Dendritic cell treated with granulocyte-macrophage colony-stimulating factor and Interleukin-4, amounts not matched to agents 40 ng/mL and 50 ng/mL, for 4 days (primary cell): Measurements from ENCODE around the gene IMMP2L.
"Not testable (repeated sequence)": the region's sequence is repeated elsewhere in the genome, so short reads cannot be mapped to it uniquely, and the experiment has no call there.

ENCODE experiments used
- H3K27ac Mint-ChIP-seq: one replicate; pipeline ENCODE4 v1.8.0; 2022; ENCODE audit warnings: mild to moderate bottlenecking, mixed read lengths
- H3K27me3 Mint-ChIP-seq: one replicate; pipeline ENCODE4 v1.8.0; 2022; ENCODE audit warnings: mild to moderate bottlenecking, mixed read lengths
- H3K36me3 Mint-ChIP-seq: one replicate; pipeline ENCODE4 v1.8.0; 2022; ENCODE audit warnings: low read depth, mixed read lengths
- H3K4me1 Mint-ChIP-seq: one replicate; pipeline ENCODE4 v1.8.0; 2022; ENCODE audit warnings: low read depth, mixed read lengths
- H3K4me3 Mint-ChIP-seq: one replicate; pipeline ENCODE4 v1.8.0; 2022; ENCODE audit warnings: mild to moderate bottlenecking, moderate library complexity, mixed read lengths
- H3K9me3 Mint-ChIP-seq: one replicate; pipeline ENCODE4 v1.8.0; 2022; ENCODE audit warnings: mixed read lengths
- intact Hi-C: fragments of 100-400 bp; cut with micrococcal nuclease; formaldehyde crosslinking; loops from one replicate; pipeline ENCODE4 v1.15.0; 2022

IMMP2L gene

GRCh38 chr7:111329367-111330234 lies 232.7 kb downstream of the IMMP2L start:
- H3K36me3 Mint-ChIP-seq = no peaks in the 10 kb centered on the region
- intact Hi-C loops = loop anchor here (10.0 kb wide), 1 partner anchor 405 kb away; no protein-coding TSS in a partner anchor
- peaks cover 13% of the 10 kb centered on the region for H3K4me1 Mint-ChIP-seq
- no peak overlapping the region for H3K4me3 Mint-ChIP-seq
- H3K9me3 Mint-ChIP-seq = no peaks in the 10 kb centered on the region
- peak overlapping the region; percentile 3 for H3K27ac Mint-ChIP-seq
- no peaks in the 10 kb centered on the region for H3K27me3 Mint-ChIP-seq

- no peak overlapping the region for H3K4me3 Mint-ChIP-seq
- no peaks in the 10 kb centered on the region for H3K9me3 Mint-ChIP-seq
- H3K4me1 Mint-ChIP-seq = peaks cover 22% of the 10 kb centered on the region
- H3K36me3 Mint-ChIP-seq = no peaks in the 10 kb centered on the region
- H3K27me3 Mint-ChIP-seq = no peaks in the 10 kb centered on the region
- no peak overlapping the region for H3K27ac Mint-ChIP-seq
- intact Hi-C loops = loop anchor here (10.0 kb wide), 1 partner anchor 406 kb away; no protein-coding TSS in a partner anchor
These were observed 233.8 kb downstream of the IMMP2L start for GRCh38 chr7:111328487-111328886.

GRCh38 chr7:111324776-111325175 lies 237.5 kb downstream of the IMMP2L start:
- Mint-ChIP-seq H3K4me1 (peaks cover 28% of the 10 kb centered on the region), H3K9me3 (no peaks in the 10 kb centered on the region), H3K27ac (no peak overlapping the region), H3K4me3 (no peak overlapping the region), H3K36me3 (no peaks in the 10 kb centered on the region), H3K27me3 (no peaks in the 10 kb centered on the region)
- intact Hi-C loops = loop anchor here (5.0 to 10.0 kb wide), 2 partner anchors 92 to 410 kb away; no protein-coding TSS in a partner anchor

GRCh38 chr7:111324228-111324627 lies 238.1 kb downstream of the IMMP2L start:
- Mint-ChIP-seq H3K9me3 (no peaks in the 10 kb centered on the region), H3K4me1 (peaks cover 23% of the 10 kb centered on the region), H3K36me3 (no peaks in the 10 kb centered on the region), H3K4me3 (no peak overlapping the region), H3K27me3 (no peaks in the 10 kb centered on the region), H3K27ac (no peak overlapping the region)
- intact Hi-C loops = loop anchor here (5.0 to 10.0 kb wide), 2 partner anchors 92 to 411 kb away; no protein-coding TSS in a partner anchor

- not testable (repeated sequence) for H3K27me3 Mint-ChIP-seq, H3K9me3 Mint-ChIP-seq, H3K27ac Mint-ChIP-seq, H3K4me3 Mint-ChIP-seq, H3K36me3 Mint-ChIP-seq
- H3K4me1 Mint-ChIP-seq = peaks cover 18% of the 10 kb centered on the region
- intact Hi-C loops = loop anchor here (5.0 to 10.0 kb wide), 2 partner anchors 91 to 411 kb away; no protein-coding TSS in a partner anchor
These were observed 238.6 kb downstream of the IMMP2L start for GRCh38 chr7:111323670-111324069.

- Mint-ChIP-seq H3K4me3 (no peak overlapping the region), H3K36me3 (no peaks in the 10 kb centered on the region), H3K9me3 (no peaks in the 10 kb centered on the region), H3K27me3 (no peaks in the 10 kb centered on the region), H3K4me1 (peaks cover 15% of the 10 kb centered on the region), H3K27ac (no peak overlapping the region)
- intact Hi-C loops = loop anchor here (5.0 to 10.0 kb wide), 2 partner anchors 88 to 415 kb away; no protein-coding TSS in a partner anchor
These were observed 242.2 kb downstream of the IMMP2L start for GRCh38 chr7:111320133-111320532.

- Mint-ChIP-seq H3K9me3 (no peaks in the 10 kb centered on the region), H3K4me1 (no peaks in the 10 kb centered on the region), H3K27me3 (no peaks in the 10 kb centered on the region), H3K27ac (no peak overlapping the region), H3K36me3 (no peaks in the 10 kb centered on the region), H3K4me3 (no peak overlapping the region)
- intact Hi-C loops = loop anchor here (5.0 kb wide), 1 partner anchor 174 kb away; no protein-coding TSS in a partner anchor
These were observed 249.3 kb downstream of the IMMP2L start for GRCh38 chr7:111312966-111313365.

GRCh38 chr7:111308691-111309090 lies 253.6 kb downstream of the IMMP2L start:
- Mint-ChIP-seq H3K9me3 (no peaks in the 10 kb centered on the region), H3K36me3 (no peaks in the 10 kb centered on the region), H3K4me3 (no peak overlapping the region), H3K27me3 (no peaks in the 10 kb centered on the region), H3K27ac (no peak overlapping the region), H3K4me1 (no peaks in the 10 kb centered on the region)
- intact Hi-C loops = loop anchor here (10.0 kb wide), 1 partner anchor 224 kb away; no protein-coding TSS in a partner anchor

GRCh38 chr7:111301891-111302290 lies 260.4 kb downstream of the IMMP2L start:
- Mint-ChIP-seq H3K27ac (no peak overlapping the region), H3K9me3 (no peaks in the 10 kb centered on the region), H3K4me1 (no peaks in the 10 kb centered on the region), H3K36me3 (no peaks in the 10 kb centered on the region), H3K27me3 (no peaks in the 10 kb centered on the region), H3K4me3 (no peak overlapping the region)
- intact Hi-C loops = loop anchor here (10.0 kb wide), 1 partner anchor 217 kb away; no protein-coding TSS in a partner anchor

- no peaks in the 10 kb centered on the region for H3K36me3 Mint-ChIP-seq
- no peaks in the 10 kb centered on the region for H3K27me3 Mint-ChIP-seq
- H3K4me3 Mint-ChIP-seq = no peak overlapping the region
- H3K27ac Mint-ChIP-seq = no peak overlapping the region
- H3K9me3 Mint-ChIP-seq = no peaks in the 10 kb centered on the region
- H3K4me1 Mint-ChIP-seq = no peaks in the 10 kb centered on the region
- intact Hi-C loops = no loop called here
These were observed 267.8 kb downstream of the IMMP2L start for GRCh38 chr7:111294494-111294893.

GRCh38 chr7:111292026-111292470 lies 270.2 kb downstream of the IMMP2L start:
- H3K9me3 Mint-ChIP-seq = no peaks in the 10 kb centered on the region

GRCh38 chr7:111290982-111291381 lies 271.3 kb downstream of the IMMP2L start:
- Mint-ChIP-seq H3K27me3 (no peaks in the 10 kb centered on the region), H3K27ac (no peak overlapping the region), H3K9me3 (no peaks in the 10 kb centered on the region), H3K4me1 (no peaks in the 10 kb centered on the region), H3K36me3 (no peaks in the 10 kb centered on the region), H3K4me3 (no peak overlapping the region)
- intact Hi-C loops = no loop called here

More at GRCh38 chr7:111292026-111292470, 270.2 kb downstream of the IMMP2L start:
- Mint-ChIP-seq H3K27me3 (no peaks in the 10 kb centered on the region), H3K4me1 (no peaks in the 10 kb centered on the region), H3K27ac (no peak overlapping the region), H3K4me3 (no peak overlapping the region), H3K36me3 (no peaks in the 10 kb centered on the region)
- intact Hi-C loops = no loop called here

- H3K27ac Mint-ChIP-seq = no peak overlapping the region
These were observed 271.9 kb downstream of the IMMP2L start for GRCh38 chr7:111290419-111290818.

GRCh38 chr7:111288441-111288840 lies 273.9 kb downstream of the IMMP2L start:
- H3K4me1 Mint-ChIP-seq, H3K4me3 Mint-ChIP-seq, intact Hi-C loops, H3K9me3 Mint-ChIP-seq, H3K27ac Mint-ChIP-seq, H3K27me3 Mint-ChIP-seq, H3K36me3 Mint-ChIP-seq: not testable (repeated sequence)

More at GRCh38 chr7:111290419-111290818, 271.9 kb downstream of the IMMP2L start:
- intact Hi-C loops = no loop called here
- Mint-ChIP-seq H3K4me1 (no peaks in the 10 kb centered on the region), H3K4me3 (no peak overlapping the region), H3K9me3 (no peaks in the 10 kb centered on the region), H3K36me3 (no peaks in the 10 kb centered on the region), H3K27me3 (no peaks in the 10 kb centered on the region)
